MM.1S (cell line): ENCODE results near the gene MTHFD1L.

Source experiments
- CTCF ChIP-seq: fragments of 300-600 bp; sonication (generic); IDR thresholded peaks from 2 replicates; pipeline ENCODE4 v1.5.1; 2016; ENCODE audit warnings: antibody characterized with exemption, low read length, mixed read lengths
- EZH2 ChIP-seq: fragments of 300-600 bp; sonication (generic); optimal IDR thresholded peaks from 2 replicates; pipeline ENCODE3; 2017; ENCODE audit warnings: low read depth, mild to moderate bottlenecking, antibody characterized with exemption, low read length, mixed read lengths
- EZH2phosphoT487 ChIP-seq: fragments of 300-600 bp; sonication (generic); IDR thresholded peaks from 2 replicates; pipeline ENCODE4 v1.6.1; 2018; ENCODE audit warnings: antibody characterized with exemption, low read length

GRCh38 chr6:151130329-151130728, 264.8 kb downstream of the MTHFD1L start:
- TF ChIP-seq EZH2phosphoT487: no peak
- no peak for TF ChIP-seq CTCF
- no peak for TF ChIP-seq EZH2
